Measurements from ENCODE around the gene KLK1. TPM values are rescaled to one million over a fixed set of nuclear protein-coding genes. Genes with fewer than 3 reads are reported as not detected.
"Not testable (repeated sequence)": the region's sequence is repeated elsewhere in the genome, so short reads cannot be mapped to it uniquely, and the experiment has no call there.

The KLK1 gene
- total and polyA plus RNA-seq, 5 donors from 2014 or later = 0.47 to 0.48 TPM; not detected in 3

- no peak for DNase-seq
- H3K9me3 Mint-ChIP-seq = peaks cover 0 to 4% (median 0%) of the 10 kb centered on the region in 7 donors
- peaks cover 59% of the 10 kb centered on the region for H3K27me3 Mint-ChIP-seq
- Histone ChIP-seq H3K9me3 (ENCODE audit: control insufficient read depth in 2 of 2, low read length in 2 of 2) (peaks cover 0 to 2% of the 10 kb centered on the region in 2 experiments), H3K4me1 (ENCODE audit: control insufficient read depth, insufficient read depth, low read length, poor library complexity, severe bottlenecking) (no peaks in the 10 kb centered on the region), H3K27ac (ENCODE audit: insufficient read depth, low read length, poor library complexity, severe bottlenecking) (no peak overlapping the region), H3K36me3 (ENCODE audit: control insufficient read depth, insufficient read depth, low read length) (no peaks in the 10 kb centered on the region), H3K27me3 (ENCODE audit: control insufficient read depth, insufficient read depth, low read length) (peaks cover 26% of the 10 kb centered on the region), H3K4me3 (ENCODE audit: low read depth, low read length) (no peak overlapping the region)
- H3K27ac Mint-ChIP-seq = no peak overlapping the region
- ATAC-seq (ENCODE audit: low read depth in 2 of 2) = no peak
- no peak overlapping the region for H3K4me3 Mint-ChIP-seq
- H3K36me3 Mint-ChIP-seq = no peaks in the 10 kb centered on the region
- peaks cover 0 to 6% (median 0%) of the 10 kb centered on the region in 4 donors for H3K4me1 Mint-ChIP-seq
Observed at GRCh38 chr19:50776131-50776530, 47.5 kb downstream of the KLK1 start.

DNA sequence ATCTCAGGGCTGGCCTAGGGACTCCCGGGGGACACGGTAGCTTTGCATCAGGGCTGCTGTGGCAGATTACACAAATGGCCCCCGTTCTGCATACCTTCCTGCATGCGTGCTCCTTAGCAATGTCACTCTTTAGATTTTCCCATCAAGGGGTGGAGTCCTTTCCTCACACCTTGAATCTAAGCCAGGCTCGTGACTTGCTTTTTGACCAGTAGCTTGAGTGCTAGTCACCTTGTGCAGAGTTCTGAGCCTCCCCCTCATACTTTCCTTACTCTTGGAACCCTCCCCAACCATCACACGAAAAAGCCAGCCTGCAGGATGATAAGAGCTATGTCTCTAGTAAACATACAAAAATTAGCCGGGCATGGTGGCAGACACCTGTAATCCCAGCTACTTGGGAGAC is 50.1 kb downstream of the KLK1 start:
- not testable (repeated sequence) for H3K36me3 Mint-ChIP-seq; ATAC-seq (ENCODE audit: low read depth in 2 of 2); H3K4me3 Mint-ChIP-seq; DNase-seq; H3K9me3 ChIP-seq (ENCODE audit: control insufficient read depth in 2 of 2, low read length in 2 of 2); H3K9me3 Mint-ChIP-seq; H3K4me3 ChIP-seq (ENCODE audit: low read depth, low read length); H3K27ac Mint-ChIP-seq; H3K36me3 ChIP-seq (ENCODE audit: control insufficient read depth, insufficient read depth, low read length); H3K4me1 Mint-ChIP-seq; H3K27ac ChIP-seq (ENCODE audit: insufficient read depth, low read length, poor library complexity, severe bottlenecking); H3K4me1 ChIP-seq (ENCODE audit: control insufficient read depth, insufficient read depth, low read length, poor library complexity, severe bottlenecking)
- peaks cover 41% of the 10 kb centered on the region for H3K27me3 Mint-ChIP-seq
- peaks cover 12% of the 10 kb centered on the region for H3K27me3 ChIP-seq (ENCODE audit: control insufficient read depth, insufficient read depth, low read length)

DNA sequence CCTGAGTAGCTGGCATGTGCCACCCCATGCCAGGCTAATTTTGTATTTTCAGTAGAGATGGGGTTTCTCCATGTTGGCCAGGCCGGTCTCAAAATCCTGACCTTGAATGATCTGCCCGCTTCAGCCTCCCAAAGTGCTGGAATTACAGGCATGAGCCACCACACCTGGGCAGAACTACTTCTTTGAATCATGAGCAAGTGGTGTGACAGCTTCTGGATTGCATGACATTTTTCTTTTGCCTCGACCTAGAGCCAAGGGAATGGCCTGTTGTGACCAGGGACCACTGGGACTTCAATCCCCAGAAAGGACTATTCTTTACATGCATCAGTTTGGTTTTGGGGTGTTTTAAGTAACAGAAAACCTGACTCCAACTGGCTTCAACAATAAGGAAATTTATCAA is 50.7 kb downstream of the KLK1 start:
- H3K27ac Mint-ChIP-seq; H3K4me3 ChIP-seq (ENCODE audit: low read depth, low read length); ATAC-seq (ENCODE audit: low read depth in 2 of 2); H3K4me1 ChIP-seq (ENCODE audit: control insufficient read depth, insufficient read depth, low read length, poor library complexity, severe bottlenecking); DNase-seq; H3K4me1 Mint-ChIP-seq; H3K9me3 ChIP-seq (ENCODE audit: control insufficient read depth in 2 of 2, low read length in 2 of 2); H3K27ac ChIP-seq (ENCODE audit: insufficient read depth, low read length, poor library complexity, severe bottlenecking); H3K4me3 Mint-ChIP-seq; H3K27me3 ChIP-seq (ENCODE audit: control insufficient read depth, insufficient read depth, low read length); H3K36me3 ChIP-seq (ENCODE audit: control insufficient read depth, insufficient read depth, low read length); H3K9me3 Mint-ChIP-seq; H3K36me3 Mint-ChIP-seq: not testable (repeated sequence)
- peaks cover 36% of the 10 kb centered on the region for H3K27me3 Mint-ChIP-seq

- H3K4me1 Mint-ChIP-seq = no peaks in the 10 kb centered on the region
- DNase-seq (peak in 1 of 3 donors; percentile 39), ATAC-seq (ENCODE audit: low read depth in 2 of 2) (no peak)
- Histone ChIP-seq H3K4me3 (ENCODE audit: low read depth, low read length) (no peak overlapping the region), H3K27me3 (ENCODE audit: control insufficient read depth, insufficient read depth, low read length) (peaks cover 5% of the 10 kb centered on the region), H3K9me3 (ENCODE audit: control insufficient read depth in 2 of 2, low read length in 2 of 2) (no peaks in the 10 kb centered on the region), H3K4me1 (ENCODE audit: control insufficient read depth, insufficient read depth, low read length, poor library complexity, severe bottlenecking) (no peaks in the 10 kb centered on the region), H3K36me3 (ENCODE audit: control insufficient read depth, insufficient read depth, low read length) (no peaks in the 10 kb centered on the region), H3K27ac (ENCODE audit: insufficient read depth, low read length, poor library complexity, severe bottlenecking) (no peak overlapping the region)
- H3K9me3 Mint-ChIP-seq = peaks cover 0 to 2% (median 0%) of the 10 kb centered on the region in 7 donors
- H3K27ac Mint-ChIP-seq = no peak overlapping the region
- no peaks in the 10 kb centered on the region for H3K36me3 Mint-ChIP-seq
- H3K4me3 Mint-ChIP-seq = no peak overlapping the region
- peaks cover 31% of the 10 kb centered on the region for H3K27me3 Mint-ChIP-seq
Observed at GRCh38 chr19:50772476-50772875, 51.1 kb downstream of the KLK1 start.

DNA sequence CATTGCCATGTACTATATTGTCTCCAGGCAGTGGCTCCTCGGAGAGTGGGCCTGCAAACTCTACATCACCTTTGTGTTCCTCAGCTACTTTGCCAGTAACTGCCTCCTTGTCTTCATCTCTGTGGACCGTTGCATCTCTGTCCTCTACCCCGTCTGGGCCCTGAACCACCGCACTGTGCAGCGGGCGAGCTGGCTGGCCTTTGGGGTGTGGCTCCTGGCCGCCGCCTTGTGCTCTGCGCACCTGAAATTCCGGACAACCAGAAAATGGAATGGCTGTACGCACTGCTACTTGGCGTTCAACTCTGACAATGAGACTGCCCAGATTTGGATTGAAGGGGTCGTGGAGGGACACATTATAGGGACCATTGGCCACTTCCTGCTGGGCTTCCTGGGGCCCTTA is 52.7 kb downstream of the KLK1 start:
- no peak for DNase-seq
- H3K4me3 ChIP-seq (ENCODE audit: low read depth, low read length) = no peak overlapping the region
- H3K36me3 Mint-ChIP-seq = no peaks in the 10 kb centered on the region
- no peak overlapping the region for H3K27ac Mint-ChIP-seq
- no peaks in the 10 kb centered on the region for H3K36me3 ChIP-seq (ENCODE audit: control insufficient read depth, insufficient read depth, low read length)
- H3K9me3 ChIP-seq (ENCODE audit: control insufficient read depth in 2 of 2, low read length in 2 of 2) = no peaks in the 10 kb centered on the region
- H3K27me3 ChIP-seq (ENCODE audit: control insufficient read depth, insufficient read depth, low read length) = no peaks in the 10 kb centered on the region
- H3K4me1 Mint-ChIP-seq = no peaks in the 10 kb centered on the region
- no peak for ATAC-seq (ENCODE audit: low read depth in 2 of 2)
- H3K27me3 Mint-ChIP-seq = peaks cover 21% of the 10 kb centered on the region
- no peak overlapping the region for H3K4me3 Mint-ChIP-seq
- H3K4me1 ChIP-seq (ENCODE audit: control insufficient read depth, insufficient read depth, low read length, poor library complexity, severe bottlenecking) = no peaks in the 10 kb centered on the region
- H3K9me3 Mint-ChIP-seq = no peaks in the 10 kb centered on the region
- no peak overlapping the region for H3K27ac ChIP-seq (ENCODE audit: insufficient read depth, low read length, poor library complexity, severe bottlenecking)

GRCh38 chr19:50770164-50770563 is 53.4 kb downstream of the KLK1 start, which contains the start of gene GPR32:
Gene GPR32 (plus strand): TSS chr19:50770464. CDS start chr19:50770601, 137 bp downstream.
- H3K4me1 Mint-ChIP-seq; H3K9me3 ChIP-seq (ENCODE audit: control insufficient read depth in 2 of 2, low read length in 2 of 2); H3K9me3 Mint-ChIP-seq; H3K36me3 ChIP-seq (ENCODE audit: control insufficient read depth, insufficient read depth, low read length); DNase-seq; H3K4me1 ChIP-seq (ENCODE audit: control insufficient read depth, insufficient read depth, low read length, poor library complexity, severe bottlenecking); H3K4me3 ChIP-seq (ENCODE audit: low read depth, low read length); H3K27ac Mint-ChIP-seq; H3K27me3 ChIP-seq (ENCODE audit: control insufficient read depth, insufficient read depth, low read length); H3K36me3 Mint-ChIP-seq; H3K27ac ChIP-seq (ENCODE audit: insufficient read depth, low read length, poor library complexity, severe bottlenecking); ATAC-seq (ENCODE audit: low read depth in 2 of 2); H3K4me3 Mint-ChIP-seq: not testable (repeated sequence)
- H3K27me3 Mint-ChIP-seq = peaks cover 13% of the 10 kb centered on the region

Other genes with a start within 250 kb of the KLK1 start
- gene SYT3, start 183.9 kb downstream of the KLK1 start, total RNA-seq = not detected
- gene SYT3, start 183.9 kb downstream of the KLK1 start, polyA plus RNA-seq = not detected
- not detected for gene C19orf81, start 174.3 kb downstream of the KLK1 start, total RNA-seq
- not detected for gene C19orf81, start 174.3 kb downstream of the KLK1 start, polyA plus RNA-seq
- gene SHANK1, start 104.0 kb downstream of the KLK1 start, total RNA-seq = not detected
- gene SHANK1, start 104.0 kb downstream of the KLK1 start, polyA plus RNA-seq = not detected
- gene CLEC11A, start 100.4 kb downstream of the KLK1 start, total RNA-seq = 0.74 TPM
- gene CLEC11A, start 100.4 kb downstream of the KLK1 start, polyA plus RNA-seq = 1 to 10 TPM in 1 of 4 donors, under 1 TPM in 3; 0.22 to 1.2 (median 0.57) TPM
- not detected for gene GPR32, start 53.3 kb downstream of the KLK1 start, total RNA-seq
- not detected for gene GPR32, start 53.3 kb downstream of the KLK1 start, polyA plus RNA-seq
- gene ACP4, start 33.4 kb downstream of the KLK1 start, total RNA-seq = not detected
- not detected for gene ACP4, start 33.4 kb downstream of the KLK1 start, polyA plus RNA-seq
- gene KLK15, start 9.8 kb upstream of the KLK1 start, total RNA-seq = not detected
- gene KLK15, start 9.8 kb upstream of the KLK1 start, polyA plus RNA-seq = not detected
- not detected for gene KLK3, start 31.1 kb upstream of the KLK1 start, total RNA-seq
- gene KLK3, start 31.1 kb upstream of the KLK1 start, polyA plus RNA-seq = not detected
- not detected for gene KLK2, start 49.7 kb upstream of the KLK1 start, total RNA-seq
- not detected for gene KLK2, start 49.7 kb upstream of the KLK1 start, polyA plus RNA-seq
- not detected for gene KLK4, start 87.6 kb upstream of the KLK1 start, total RNA-seq
- gene KLK4, start 87.6 kb upstream of the KLK1 start, polyA plus RNA-seq = not detected
- not detected for gene KLK5, start 129.3 kb upstream of the KLK1 start, total RNA-seq
- gene KLK5, start 129.3 kb upstream of the KLK1 start, polyA plus RNA-seq = not detected
- not detected for gene KLK6, start 145.8 kb upstream of the KLK1 start, total RNA-seq
- gene KLK6, start 145.8 kb upstream of the KLK1 start, polyA plus RNA-seq = not detected
- gene KLK7, start 160.1 kb upstream of the KLK1 start, total RNA-seq = not detected
- gene KLK7, start 160.1 kb upstream of the KLK1 start, polyA plus RNA-seq = not detected
- gene KLK8, start 177.8 kb upstream of the KLK1 start, total RNA-seq = not detected
- not detected for gene KLK8, start 177.8 kb upstream of the KLK1 start, polyA plus RNA-seq
- not detected for gene KLK10, start 195.9 kb upstream of the KLK1 start, total RNA-seq
- not detected for gene KLK10, start 195.9 kb upstream of the KLK1 start, polyA plus RNA-seq
- not detected for gene KLK11, start 202.8 kb upstream of the KLK1 start, total RNA-seq
- gene KLK11, start 202.8 kb upstream of the KLK1 start, polyA plus RNA-seq = not detected
- gene KLK12, start 211.2 kb upstream of the KLK1 start, total RNA-seq = not detected
- gene KLK12, start 211.2 kb upstream of the KLK1 start, polyA plus RNA-seq = not detected
- not detected for gene KLK13, start 241.3 kb upstream of the KLK1 start, total RNA-seq
- gene KLK13, start 241.3 kb upstream of the KLK1 start, polyA plus RNA-seq = not detected